Vagina (tissue), 2 donors: ENCODE results near the gene CNTN3. TPM values are rescaled to one million over a fixed set of nuclear protein-coding genes. Genes with fewer than 3 reads are reported as not detected.

Experiments used
- DNase-seq, 2 donors: peaks; one replicate each; pipeline ENCODE4 v3.0.0-alpha.2; 2017; ENCODE audit errors: extremely low spot score in 2 of 2
- H3K27ac ChIP-seq: fragments of 200-600 bp; sonication (generic); one replicate; pipeline ENCODE4 v1.5.1; 2019
- H3K27me3 ChIP-seq: fragments of 200-600 bp; sonication (generic); one replicate; pipeline ENCODE4 v1.5.1; 2019
- H3K36me3 ChIP-seq, 2 donors: fragments of 200-600 bp; sonication (generic); one replicate each; pipeline ENCODE4 v1.5.1; 2017 to 2019
- H3K4me1 ChIP-seq: fragments of 200-600 bp; sonication (generic); one replicate; pipeline ENCODE4 v1.5.1; 2019
- H3K4me3 ChIP-seq, 2 donors: fragments of 200-600 bp; sonication (generic); 1 replicate in 1 of 2; 2 replicates in 1 of 2; pipeline ENCODE4 v1.5.1; 2016 to 2019
- H3K9me3 ChIP-seq: fragments of 200-600 bp; sonication (generic); one replicate; pipeline ENCODE4 v1.5.1; 2019
- CTCF ChIP-seq, 3 experiments: fragments of 450-650 bp in 2 of 3; fragments of 200-600 bp in 1 of 3; sonication (generic) in 1 of 3; IDR thresholded peaks; one replicate each; pipeline ENCODE4 v1.5.1; 2017 to 2019; ENCODE audit warnings: antibody characterized with exemption in 3 of 3, mild to moderate bottlenecking in 2 of 3, moderate library complexity in 2 of 3
- POLR2A ChIP-seq, 2 donors: fragments of 450-650 bp; IDR thresholded peaks; one replicate each; pipeline ENCODE4 v1.6.1; 2017; ENCODE audit warnings: antibody characterized with exemption in 2 of 2, mild to moderate bottlenecking in 2 of 2, moderate library complexity in 2 of 2
- POLR2AphosphoS5 ChIP-seq, 2 donors: sonication (generic); formaldehyde crosslinking; IDR thresholded peaks; one replicate each; pipeline ENCODE4 v1.9.0; 2017; ENCODE audit warnings: antibody characterized with exemption in 2 of 2, mild to moderate bottlenecking in 2 of 2, low read depth in 1 of 2; ENCODE audit not compliant: insufficient read depth in 1 of 2
- intact Hi-C: fragments of 100-400 bp; cut with DNase I; formaldehyde crosslinking; loops from one replicate; pipeline ENCODE4 v1.15.1; 2023
- total RNA-seq: library from RNA; depleted of rRNA; stranded (reverse); fragments of >200 nt; gene quantifications from one replicate; pipeline ENCODE4 v1.2.3, GENCODE V29; 2016

The CNTN3 gene
- total RNA-seq, 1 donor from 2014 or later, result not detected

- DNase-seq, result no peak
- H3K27me3 ChIP-seq, result no peaks in the 10 kb centered on the region
- intact Hi-C loops, result no loop called here
Observed at GRCh38 chr3:74626011-74626410, 11.6 kb upstream of the CNTN3 start.

GRCh38 chr3:74624301-74624700 is 9.8 kb upstream of the CNTN3 start:
- H3K4me3 ChIP-seq, result no peak overlapping the region
- H3K27ac ChIP-seq, result no peak overlapping the region
- H3K36me3 ChIP-seq, result no peaks in the 10 kb centered on the region
- H3K4me1 ChIP-seq, result no peaks in the 10 kb centered on the region
- DNase-seq, result no peak
- peaks cover under 1% of the 10 kb centered on the region for H3K27me3 ChIP-seq
- H3K9me3 ChIP-seq, result no peaks in the 10 kb centered on the region
- intact Hi-C loops, result no loop called here
- TF ChIP-seq POLR2AphosphoS5 (IDR thresholded peaks at IDR 0.05; ENCODE audit: insufficient read depth in 1 of 2, low read depth in 1 of 2) (no peak), POLR2A (IDR thresholded peaks at IDR 0.05) (no peak), CTCF (IDR thresholded peaks at IDR 0.05) (no peak)

More at GRCh38 chr3:74626011-74626410, 11.6 kb upstream of the CNTN3 start:
- Histone ChIP-seq H3K4me3 (no peak overlapping the region), H3K4me1 (no peaks in the 10 kb centered on the region), H3K9me3 (no peaks in the 10 kb centered on the region), H3K36me3 (no peaks in the 10 kb centered on the region), H3K27ac (no peak overlapping the region)
- no peak for TF ChIP-seq CTCF (IDR thresholded peaks at IDR 0.05)
- TF ChIP-seq POLR2AphosphoS5 (IDR thresholded peaks at IDR 0.05; ENCODE audit: insufficient read depth in 1 of 2, low read depth in 1 of 2), result no peak
- no peak for TF ChIP-seq POLR2A (IDR thresholded peaks at IDR 0.05)

GRCh38 chr3:74623261-74623836 is 8.9 kb upstream of the CNTN3 start:
- Histone ChIP-seq H3K4me1 (no peaks in the 10 kb centered on the region), H3K4me3 (no peak overlapping the region), H3K27me3 (peaks cover 3% of the 10 kb centered on the region), H3K27ac (no peak overlapping the region), H3K9me3 (no peaks in the 10 kb centered on the region), H3K36me3 (no peaks in the 10 kb centered on the region)
- no peak for DNase-seq
- no peak for TF ChIP-seq CTCF (IDR thresholded peaks at IDR 0.05)
- TF ChIP-seq POLR2AphosphoS5 (IDR thresholded peaks at IDR 0.05; ENCODE audit: insufficient read depth in 1 of 2, low read depth in 1 of 2), result no peak
- intact Hi-C loops, result no loop called here

- intact Hi-C loops, result no loop called here
- TF ChIP-seq POLR2AphosphoS5 (IDR thresholded peaks at IDR 0.05; ENCODE audit: insufficient read depth in 1 of 2, low read depth in 1 of 2), result no peak
- Histone ChIP-seq H3K27me3 (peaks cover 3% of the 10 kb centered on the region), H3K9me3 (no peaks in the 10 kb centered on the region), H3K4me1 (no peaks in the 10 kb centered on the region), H3K4me3 (no peak overlapping the region), H3K36me3 (no peaks in the 10 kb centered on the region), H3K27ac (no peak overlapping the region)
- DNase-seq, result no peak
Observed at GRCh38 chr3:74621581-74621980, 7.1 kb upstream of the CNTN3 start.

GRCh38 chr3:74617776-74618175 is 3.3 kb upstream of the CNTN3 start:
- Histone ChIP-seq H3K27ac (no peak overlapping the region), H3K4me3 (no peak overlapping the region), H3K9me3 (no peaks in the 10 kb centered on the region), H3K36me3 (no peaks in the 10 kb centered on the region), H3K27me3 (peaks cover 3% of the 10 kb centered on the region), H3K4me1 (no peaks in the 10 kb centered on the region)
- DNase-seq, result no peak
- TF ChIP-seq CTCF (IDR thresholded peaks at IDR 0.05), result no peak
- no peak for TF ChIP-seq POLR2A (IDR thresholded peaks at IDR 0.05)
- TF ChIP-seq POLR2AphosphoS5 (IDR thresholded peaks at IDR 0.05; ENCODE audit: insufficient read depth in 1 of 2, low read depth in 1 of 2), result no peak
- intact Hi-C loops, result no loop called here
